ENCODE data around the gene PLPPR1.

DNA sequence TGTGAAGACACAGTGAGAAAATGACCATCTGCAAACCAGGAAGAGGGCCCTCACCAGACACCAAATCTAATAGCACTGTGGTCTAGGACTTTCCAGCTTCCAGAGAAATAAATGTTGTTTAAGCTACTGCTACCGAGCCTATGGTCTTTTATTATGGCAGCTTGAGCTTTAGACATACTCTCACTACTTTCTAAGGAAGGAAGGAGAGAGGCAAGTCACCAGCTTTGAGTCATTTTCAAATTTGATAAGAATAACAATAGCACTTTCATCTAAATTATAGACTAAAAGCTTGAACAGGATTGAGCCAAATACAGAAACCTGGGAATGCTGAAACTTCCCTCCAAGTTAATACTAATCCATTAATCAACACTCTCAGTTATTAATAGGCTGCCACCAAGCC is 64.4 kb downstream of the PLPPR1 start:
- TF ChIP-seq POLR2A (IDR thresholded peaks at IDR 0.05) (no peak), POLR2AphosphoS5 (IDR thresholded peaks at IDR 0.05; ENCODE audit: insufficient read depth in 1 of 2, low read depth in 1 of 2) (no peak)
- TF ChIP-seq, protein P1, sequence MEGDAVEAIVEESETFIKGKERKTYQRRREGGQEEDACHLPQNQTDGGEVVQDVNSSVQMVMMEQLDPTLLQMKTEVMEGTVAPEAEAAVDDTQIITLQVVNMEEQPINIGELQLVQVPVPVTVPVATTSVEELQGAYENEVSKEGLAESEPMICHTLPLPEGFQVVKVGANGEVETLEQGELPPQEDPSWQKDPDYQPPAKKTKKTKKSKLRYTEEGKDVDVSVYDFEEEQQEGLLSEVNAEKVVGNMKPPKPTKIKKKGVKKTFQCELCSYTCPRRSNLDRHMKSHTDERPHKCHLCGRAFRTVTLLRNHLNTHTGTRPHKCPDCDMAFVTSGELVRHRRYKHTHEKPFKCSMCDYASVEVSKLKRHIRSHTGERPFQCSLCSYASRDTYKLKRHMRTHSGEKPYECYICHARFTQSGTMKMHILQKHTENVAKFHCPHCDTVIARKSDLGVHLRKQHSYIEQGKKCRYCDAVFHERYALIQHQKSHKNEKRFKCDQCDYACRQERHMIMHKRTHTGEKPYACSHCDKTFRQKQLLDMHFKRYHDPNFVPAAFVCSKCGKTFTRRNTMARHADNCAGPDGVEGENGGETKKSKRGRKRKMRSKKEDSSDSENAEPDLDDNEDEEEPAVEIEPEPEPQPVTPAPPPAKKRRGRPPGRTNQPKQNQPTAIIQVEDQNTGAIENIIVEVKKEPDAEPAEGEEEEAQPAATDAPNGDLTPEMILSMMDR (IDR thresholded peaks at IDR 0.05): no peak
